GM19438 (cell line): Measurements from ENCODE around the gene TPRX2.
"Not testable (repeated sequence)": the region's sequence is repeated elsewhere in the genome, so short reads cannot be mapped to it uniquely, and the experiment has no call there.

ENCODE experiments used
- ATAC-seq: cut with Tn5 transposase; IDR thresholded peaks from one replicate; pipeline ENCODE4 v1.9.1; 2021; ENCODE audit warnings: low read depth; ENCODE audit not compliant: unreplicated experiment

The TPRX2 gene

GRCh38 chr19:47860602-47861297 is 1.7 kb downstream of the TPRX2 start:
- no peak for ATAC-seq

GRCh38 chr19:47861630-47862029 is 2.6 kb downstream of the TPRX2 start:
- no peak for ATAC-seq

- no peak for ATAC-seq
Measured at GRCh38 chr19:47863514-47863936, 4.5 kb downstream of the TPRX2 start.

GRCh38 chr19:47865166-47865565 is 6.1 kb downstream of the TPRX2 start:
- no peak for ATAC-seq

- no peak for ATAC-seq
Measured at GRCh38 chr19:47878906-47879305, 19.9 kb downstream of the TPRX2 start.

- not testable (repeated sequence) for ATAC-seq
Measured at GRCh38 chr19:47879385-47879784, 20.4 kb downstream of the TPRX2 start.

- no peak for ATAC-seq
Measured at GRCh38 chr19:47881757-47882156, 22.7 kb downstream of the TPRX2 start.

- ATAC-seq = no peak
Measured at GRCh38 chr19:47882890-47883289, 23.9 kb downstream of the TPRX2 start.

- no peak for ATAC-seq
Measured at GRCh38 chr19:47885067-47885463, 26.0 kb downstream of the TPRX2 start.

- no peak for ATAC-seq
Measured at GRCh38 chr19:47886010-47886559, 27.1 kb downstream of the TPRX2 start, which contains the start of gene SULT2A1. Gene SULT2A1, minus strand, starts transcription at chr19:47886315. Its CDS starts 58 bp downstream, at chr19:47886257.

GRCh38 chr19:47890865-47891621 is 32.0 kb downstream of the TPRX2 start:
- no peak for ATAC-seq

GRCh38 chr19:47891622-47891922 is 32.5 kb downstream of the TPRX2 start:
- ATAC-seq = no peak

GRCh38 chr19:47891923-47892666 is 33.1 kb downstream of the TPRX2 start:
- ATAC-seq = no peak

GRCh38 chr19:47895165-47895782 is 36.2 kb downstream of the TPRX2 start:
- ATAC-seq = no peak

GRCh38 chr19:47896019-47896418 is 37.0 kb downstream of the TPRX2 start:
- ATAC-seq = no peak

GRCh38 chr19:47896773-47897172 is 37.7 kb downstream of the TPRX2 start:
- ATAC-seq = no peak

- ATAC-seq = no peak
Measured at GRCh38 chr19:47897861-47898260, 38.8 kb downstream of the TPRX2 start.

GRCh38 chr19:47899335-47899734 is 40.3 kb downstream of the TPRX2 start:
- no peak for ATAC-seq

GRCh38 chr19:47901370-47901769 is 42.3 kb downstream of the TPRX2 start:
- no peak for ATAC-seq

- not testable (repeated sequence) for ATAC-seq
Measured at GRCh38 chr19:47909350-47909749, 50.3 kb downstream of the TPRX2 start.

GRCh38 chr19:47910191-47910590 is 51.2 kb downstream of the TPRX2 start:
- ATAC-seq = not testable (repeated sequence)
